PC-3 (cell line): Measurements from ENCODE around the gene TMEM82. TPM values are rescaled to one million over a fixed set of nuclear protein-coding genes. Genes with fewer than 3 reads are reported as not detected.
A peak's percentile ranks its signal among the peaks of the same experiment; 100 is the strongest.

Experiments
- ATAC-seq: fragments of 200-7000 bp; cut with Tn5 transposase; 2 replicates; pipeline ENCODE4 v1.9.1; 2020; ENCODE audit warnings: mild to moderate bottlenecking, moderate library complexity
- BruUV-seq: library from RNA; stranded (reverse); fragments of 400-500 nt; replicated peaks from 2 replicates; lab custom pipeline; 2021; lab: Mats Ljungman, UMichigan
- CTCF ChIA-PET: fragments of 300-600 bp; sonication (Branson Sonifier 250); formaldehyde crosslinking; loops from one replicate; lab custom pipeline; 2022; ENCODE audit warnings: antibody characterized with exemption; lab: Charles Lee
- POLR2A ChIA-PET: fragments of 300-600 bp; sonication (Branson Sonifier 250); formaldehyde crosslinking; loops from one replicate; lab custom pipeline; 2022; ENCODE audit warnings: antibody characterized with exemption; ENCODE audit not compliant: unreplicated experiment; lab: Charles Lee
- DNase-seq: peaks from one replicate; pipeline ENCODE4 v3.0.0-alpha.2; 2015
- H2AFZ ChIP-seq: fragments of 300-600 bp; sonication (generic); 2 replicates; pipeline ENCODE4 v1.6.0; 2016; ENCODE audit warnings: antibody characterized with exemption, low read length
- H3F3A ChIP-seq: fragments of 300-600 bp; sonication (generic); one replicate; pipeline ENCODE4 v1.6.0; 2017; ENCODE audit warnings: antibody characterized with exemption, low read length, control low read depth, mild to moderate bottlenecking; ENCODE audit not compliant: unreplicated experiment
- H3K27ac ChIP-seq: fragments of 300-600 bp; sonication (generic); 2 replicates; pipeline ENCODE4 v1.5.1; 2016; ENCODE audit warnings: mild to moderate bottlenecking, low read length
- H3K27me3 ChIP-seq: fragments of 300-600 bp; sonication (generic); 2 replicates; pipeline ENCODE4 v1.6.1; 2016; ENCODE audit warnings: low read length, mixed read lengths
- H3K36me3 ChIP-seq: fragments of 300-600 bp; sonication (generic); 2 replicates; pipeline ENCODE4 v1.6.1; 2016; ENCODE audit warnings: low read depth, mixed run types, low read length, mixed read lengths
- H3K4me1 ChIP-seq: fragments of 300-600 bp; sonication (generic); 2 replicates; pipeline ENCODE4 v1.5.1; 2016; ENCODE audit warnings: low read length; ENCODE audit not compliant: insufficient read depth
- H3K4me2 ChIP-seq: fragments of 300-600 bp; sonication (generic); 2 replicates; pipeline ENCODE4 v1.6.0; 2016; ENCODE audit warnings: low read length
- H3K4me3 ChIP-seq: fragments of 300-600 bp; sonication (generic); 2 replicates; pipeline ENCODE4 v1.5.1; 2016; ENCODE audit warnings: mild to moderate bottlenecking, low read length, mixed read lengths
- H3K79me2 ChIP-seq: fragments of 300-600 bp; sonication (generic); 2 replicates; pipeline ENCODE4 v1.6.1; 2017; ENCODE audit warnings: low read length, mixed read lengths
- H3K9ac ChIP-seq: fragments of 300-600 bp; sonication (generic); 2 replicates; pipeline ENCODE4 v1.6.0; 2016; ENCODE audit warnings: mild to moderate bottlenecking, low read length
- H3K9me2 ChIP-seq: fragments of 300-600 bp; sonication (generic); replicated peaks from 2 replicates; pipeline ENCODE4 v1.6.1; 2016; ENCODE audit warnings: mixed run types, low read length, mixed read lengths
- H3K9me3 ChIP-seq: fragments of 300-600 bp; sonication (generic); 2 replicates; pipeline ENCODE4 v1.6.1; 2016; ENCODE audit warnings: low read length, mixed read lengths
- H4K20me1 ChIP-seq: fragments of 300-600 bp; sonication (generic); 2 replicates; pipeline ENCODE4 v1.6.1; 2016; ENCODE audit warnings: low read length, mixed read lengths
- EZH2 ChIP-seq: fragments of 300-600 bp; sonication (generic); IDR thresholded peaks from one replicate; pipeline ENCODE4 v1.6.1; 2017; ENCODE audit warnings: antibody characterized with exemption, mild to moderate bottlenecking, low read length; ENCODE audit not compliant: unreplicated experiment
- EZH2phosphoT487 ChIP-seq: fragments of 300-600 bp; sonication (generic); IDR thresholded peaks from 2 replicates; pipeline ENCODE4 v1.6.1; 2018; ENCODE audit warnings: mild to moderate bottlenecking, antibody characterized with exemption, low read length, borderline replicate concordance
- intact Hi-C: fragments of 100-400 bp; cut with micrococcal nuclease; formaldehyde crosslinking; loops from 2 replicates; pipeline ENCODE4 v1.9.0; 2023
- total RNA-seq: library from RNA; depleted of rRNA; stranded (reverse); fragments of >200 nt; gene quantifications from 2 replicates; pipeline ENCODE4 v1.2.3, GENCODE V29; 2014
- TF ChIP-seq, protein P1 (sequence below): fragments of 300-600 bp; sonication (generic); conservative IDR thresholded peaks from 2 replicates; pipeline ENCODE4 v1.5.1; 2017; ENCODE audit warnings: antibody characterized with exemption, low read depth, mild to moderate bottlenecking, low read length

The TMEM82 gene
- total RNA-seq, 1 experiment from 2014 or later, result not detected

DNA sequence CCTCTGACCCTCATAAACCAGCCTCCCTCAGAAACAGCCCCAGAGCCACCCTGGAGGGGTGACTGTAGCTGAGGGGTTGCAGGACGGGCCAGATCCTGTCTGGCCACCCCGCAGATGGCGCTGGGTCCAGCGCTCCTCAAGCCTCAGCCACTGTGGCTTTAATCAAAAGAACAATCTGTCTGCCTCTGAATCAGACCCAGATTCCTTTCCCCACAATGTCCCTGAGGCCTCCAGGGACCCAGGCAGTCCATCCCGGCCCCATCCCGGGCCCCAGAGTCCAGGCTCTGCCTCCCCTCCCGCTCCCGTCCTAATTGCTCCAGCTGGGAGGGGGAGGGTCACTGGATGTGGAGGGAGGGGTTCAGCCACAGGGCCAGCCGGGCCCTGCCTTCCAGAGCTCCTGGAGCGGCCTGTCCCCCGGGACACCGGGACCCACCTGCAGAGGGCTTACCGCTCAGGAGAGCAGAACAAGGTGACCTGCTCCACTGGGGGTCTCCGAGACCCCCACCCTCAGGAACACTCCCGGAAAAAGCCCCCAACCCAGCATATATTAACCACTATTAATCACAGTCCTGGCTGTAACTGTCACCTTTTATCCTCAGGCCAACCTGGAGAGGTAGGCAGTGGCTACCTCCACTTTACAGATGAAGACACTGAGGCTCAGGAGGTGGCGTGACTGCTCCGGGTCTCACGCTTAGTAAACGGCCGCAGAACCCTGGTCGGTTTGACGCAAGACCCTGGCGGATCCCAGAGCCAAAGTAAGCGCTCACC lies 15.5 kb downstream of the TMEM82 start:
- peak overlapping the region; percentile 86 for H3K4me3 ChIP-seq
- peaks cover 41% of the 10 kb centered on the region for H3K4me1 ChIP-seq
- TF ChIP-seq EZH2 (no peak), EZH2phosphoT487 (no peak)
- TF ChIP-seq, protein P1, sequence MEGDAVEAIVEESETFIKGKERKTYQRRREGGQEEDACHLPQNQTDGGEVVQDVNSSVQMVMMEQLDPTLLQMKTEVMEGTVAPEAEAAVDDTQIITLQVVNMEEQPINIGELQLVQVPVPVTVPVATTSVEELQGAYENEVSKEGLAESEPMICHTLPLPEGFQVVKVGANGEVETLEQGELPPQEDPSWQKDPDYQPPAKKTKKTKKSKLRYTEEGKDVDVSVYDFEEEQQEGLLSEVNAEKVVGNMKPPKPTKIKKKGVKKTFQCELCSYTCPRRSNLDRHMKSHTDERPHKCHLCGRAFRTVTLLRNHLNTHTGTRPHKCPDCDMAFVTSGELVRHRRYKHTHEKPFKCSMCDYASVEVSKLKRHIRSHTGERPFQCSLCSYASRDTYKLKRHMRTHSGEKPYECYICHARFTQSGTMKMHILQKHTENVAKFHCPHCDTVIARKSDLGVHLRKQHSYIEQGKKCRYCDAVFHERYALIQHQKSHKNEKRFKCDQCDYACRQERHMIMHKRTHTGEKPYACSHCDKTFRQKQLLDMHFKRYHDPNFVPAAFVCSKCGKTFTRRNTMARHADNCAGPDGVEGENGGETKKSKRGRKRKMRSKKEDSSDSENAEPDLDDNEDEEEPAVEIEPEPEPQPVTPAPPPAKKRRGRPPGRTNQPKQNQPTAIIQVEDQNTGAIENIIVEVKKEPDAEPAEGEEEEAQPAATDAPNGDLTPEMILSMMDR, result no peak
- ChIA-PET CTCF (no interaction called here), POLR2A (no interaction called here)
- peak overlapping the region; percentile 50 for H3K4me2 ChIP-seq
- H3K36me3 ChIP-seq, result no peaks in the 10 kb centered on the region
- intact Hi-C loops, result no loop called here
- peak; percentile 34 for DNase-seq
- H3K27me3 ChIP-seq, result no peaks in the 10 kb centered on the region
- no peaks in the 10 kb centered on the region for H3K9me2 ChIP-seq
- H3K79me2 ChIP-seq, result peaks cover 40% of the 10 kb centered on the region
- no peaks in the 10 kb centered on the region for H3F3A ChIP-seq
- no peaks in the 10 kb centered on the region for H4K20me1 ChIP-seq
- no peak overlapping the region for H3K9ac ChIP-seq
- BruUV-seq, result TSS peak; percentile 12
- ATAC-seq, result peak; percentile 0
- H3K27ac ChIP-seq, result no peak overlapping the region
- H2AFZ ChIP-seq, result peak overlapping the region; percentile 11; the same call in 1 of the 2 replicates
- no peaks in the 10 kb centered on the region for H3K9me3 ChIP-seq

- Histone ChIP-seq H3K27ac (peak within 1 kb of the TSS; percentile 21), H3K4me1 (peaks cover 41% of the 10 kb centered on the region), H2AFZ (peak within 1 kb of the TSS; percentile 73), H3K79me2 (peaks cover 41% of the 10 kb centered on the region), H3K9me2 (no peaks in the 10 kb centered on the region), H3K9me3 (no peaks in the 10 kb centered on the region), H4K20me1 (no peaks in the 10 kb centered on the region), H3K4me3 (peak within 1 kb of the TSS; percentile 86), H3K36me3 (no peaks in the 10 kb centered on the region), H3K9ac (peak within 1 kb of the TSS; percentile 94), H3K27me3 (no peaks in the 10 kb centered on the region), H3F3A (no peaks in the 10 kb centered on the region), H3K4me2 (peak within 1 kb of the TSS; percentile 84)
- no TSS peak for BruUV-seq
- ATAC-seq (peak; percentile 34), DNase-seq (peak; percentile 29)
- ChIA-PET POLR2A (no interaction called here), CTCF (interaction anchor here (0.6 kb wide), 1 partner anchor 160 kb away, joined by 4 read pairs; no protein-coding TSS in a partner anchor)
- TF ChIP-seq EZH2phosphoT487 (no peak), EZH2 (no peak)
- TF ChIP-seq, protein P1, result no peak
- intact Hi-C loops, result no loop called here
These were observed 16.1 kb downstream of the TMEM82 start, which contains the start of gene FBLIM1 for GRCh38 chr1:15758343-15758931. TSS of gene FBLIM1 (plus strand) at chr1:15758795. CDS start at chr1:15764984, 6,189 bp downstream.
